Measurements from ENCODE around the gene ZC3H12A.

GRCh38 chr1:37438037-37438868 lies 36.1 kb upstream of the ZC3H12A start:
- TF ChIP-seq CTCF (IDR thresholded peaks at IDR 0.05) (no peak), POLR2A (IDR thresholded peaks at IDR 0.05) (no peak)

Data from vagina (tissue), 2 donors.